GM10266 (cell line): Measurements from ENCODE around the gene ICA1L.

Experiments
- DNase-seq: peaks from one replicate; pipeline ENCODE4 v3.0.0; 2012; ENCODE audit errors: extremely low spot score
- CTCF ChIP-seq: IDR thresholded peaks from 2 replicates; pipeline ENCODE4 v1.5.1; 2012; ENCODE audit warnings: mild to moderate bottlenecking, low read depth; ENCODE audit not compliant: control insufficient read depth, insufficient read depth; ENCODE audit errors: missing control alignments

ICA1L gene

DNA sequence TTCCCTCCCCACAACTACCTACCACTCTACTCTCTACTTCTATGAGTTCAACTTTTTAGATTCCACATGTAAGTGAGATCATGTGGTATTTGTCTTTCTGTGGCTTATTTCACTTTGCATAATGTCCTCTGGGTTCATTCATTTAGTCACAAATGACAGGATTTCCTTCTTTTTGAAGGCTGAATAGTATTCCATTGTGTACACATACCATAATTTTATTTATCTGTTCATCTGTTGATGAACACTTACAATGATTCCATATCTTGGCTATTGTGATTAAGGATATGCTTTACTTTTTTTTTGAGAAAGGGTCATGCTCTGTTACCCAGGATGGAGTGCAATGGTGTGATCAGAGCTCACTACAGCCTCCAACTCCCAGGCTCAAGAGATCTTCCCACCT, 73.6 kb downstream of the ICA1L start:
- TF ChIP-seq CTCF, result no peak
- no peak for DNase-seq

- no peak for DNase-seq
- TF ChIP-seq CTCF, result no peak
These were observed 80.9 kb downstream of the ICA1L start for GRCh38 chr2:202790676-202791075.

DNA sequence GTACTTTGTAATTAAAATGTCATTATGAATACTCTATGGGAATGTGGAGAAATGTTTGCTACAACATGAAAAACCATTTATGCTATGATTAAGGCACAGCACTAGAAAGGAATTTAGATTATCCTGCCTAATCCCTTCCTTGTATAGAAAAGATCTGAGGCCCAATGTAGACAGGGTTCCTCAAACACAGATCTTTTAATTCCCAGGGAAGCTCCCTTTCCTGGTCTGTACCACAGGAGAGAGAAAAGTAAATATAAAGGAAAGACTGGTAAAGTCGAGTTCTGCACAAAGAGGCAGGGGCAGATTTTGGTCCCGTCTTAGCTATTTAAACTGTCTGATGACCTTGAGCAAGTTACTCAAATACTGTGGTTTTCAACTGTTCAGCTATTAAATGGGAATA, 84.7 kb downstream of the ICA1L start:
- no peak for DNase-seq

DNA sequence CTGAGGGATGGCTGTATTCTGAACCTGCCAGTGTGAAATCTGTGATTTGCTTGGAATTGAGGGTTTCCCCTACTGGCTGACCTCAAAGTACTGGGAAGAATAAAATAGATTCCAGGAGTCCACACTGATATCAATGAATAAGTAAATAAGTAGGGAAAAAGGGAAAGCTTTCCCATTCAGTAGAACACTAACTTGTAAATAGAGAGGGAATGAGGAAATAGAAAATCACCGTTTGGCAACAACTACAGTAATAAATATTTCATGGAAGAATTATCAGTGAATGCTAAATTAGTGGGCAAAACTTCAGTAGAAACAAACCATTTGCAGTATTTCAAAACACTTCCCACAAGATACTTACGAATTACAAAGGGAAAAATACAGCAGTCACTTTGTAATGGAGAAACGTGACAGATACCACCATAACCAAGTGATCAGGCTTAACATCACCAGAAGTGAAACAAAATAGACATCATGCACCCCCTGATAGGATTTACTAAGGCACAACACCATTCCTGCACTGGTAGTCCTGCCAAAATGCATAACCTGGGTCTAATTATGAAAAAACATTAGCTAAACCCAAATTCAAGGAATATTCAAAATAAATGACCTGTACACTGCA, 88.5 kb downstream of the ICA1L start:
- TF ChIP-seq CTCF, result no peak
- no peak for DNase-seq

More for the DNA sequence above, 84.7 kb downstream of the ICA1L start:
- no peak for TF ChIP-seq CTCF

DNA sequence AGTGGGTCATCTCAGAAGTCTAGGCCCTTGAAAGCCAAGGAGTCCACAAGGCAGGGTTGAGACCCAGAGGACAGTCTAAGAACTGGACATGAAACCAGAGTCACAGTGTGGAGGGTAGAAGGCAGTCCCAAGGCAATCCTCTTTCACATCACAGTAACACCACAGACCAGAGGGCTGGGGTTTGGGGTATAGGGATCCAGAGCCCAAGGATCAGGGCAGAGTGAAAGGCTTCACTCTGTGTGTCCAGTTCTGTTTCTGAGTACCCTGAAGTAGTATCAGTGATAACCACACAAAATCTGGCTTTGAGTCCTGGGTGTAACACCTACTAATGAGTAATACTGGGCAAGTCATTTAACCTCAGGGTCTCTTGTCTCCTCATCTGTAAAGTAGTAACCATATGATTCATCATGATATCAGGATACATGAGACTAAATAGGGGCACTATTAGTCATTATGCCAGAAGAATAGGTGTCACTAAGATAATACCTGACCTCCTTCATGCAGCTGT, 91.0 kb downstream of the ICA1L start:
- DNase-seq, result peak; percentile 51
- TF ChIP-seq CTCF, result no peak

DNA sequence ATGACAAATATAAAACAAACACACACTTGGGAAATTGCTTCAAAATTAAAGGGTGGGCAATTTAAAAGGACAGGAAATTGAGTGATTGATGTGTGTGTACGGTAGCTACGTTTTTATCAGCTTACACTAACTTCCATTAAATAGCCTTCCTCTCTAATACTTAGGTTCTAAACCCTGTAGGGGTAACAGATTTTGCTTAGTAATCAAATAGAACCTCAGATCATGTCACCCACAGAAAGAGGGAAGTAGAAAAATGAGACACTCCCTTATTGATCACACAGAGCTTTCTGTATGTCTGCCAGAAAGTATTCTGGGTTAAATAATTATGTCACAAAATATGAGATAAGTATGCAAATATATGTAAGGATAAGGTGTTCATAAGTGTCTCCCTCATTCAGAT, 93.3 kb downstream of the ICA1L start:
- TF ChIP-seq CTCF, result no peak
- DNase-seq, result peak; percentile 26

DNA sequence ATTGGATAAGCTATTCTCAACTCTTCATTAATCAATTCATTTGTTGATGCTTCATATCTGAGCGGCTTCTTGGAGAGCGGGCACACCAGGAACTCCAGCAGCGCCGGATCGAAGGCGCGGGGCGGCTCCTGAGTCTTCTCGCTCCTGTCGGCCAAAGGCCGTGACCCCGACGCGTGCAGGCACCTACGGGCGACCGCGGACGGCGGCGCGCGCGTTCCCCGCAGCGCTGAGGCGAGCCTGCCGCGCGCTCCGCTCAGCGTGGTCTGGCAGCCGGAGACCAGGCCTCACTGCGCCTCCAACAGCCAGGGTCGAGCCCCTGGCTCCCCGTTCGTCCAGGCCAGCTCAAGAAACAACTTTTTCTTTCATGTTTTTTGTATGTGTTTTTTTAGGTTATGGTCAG, 97.5 kb downstream of the ICA1L start:
- no peak for DNase-seq
- TF ChIP-seq CTCF, result no peak
